GM13976 (cell line): ENCODE data around the gene CC2D1B.

Experiments
- DNase-seq: peaks from one replicate; pipeline ENCODE4 v3.0.0; 2012; ENCODE audit warnings: low spot score
- CTCF ChIP-seq: IDR thresholded peaks from 2 replicates; pipeline ENCODE4 v1.5.1; 2012; ENCODE audit warnings: borderline replicate concordance, mild to moderate bottlenecking; ENCODE audit not compliant: insufficient read depth; ENCODE audit errors: extremely low read depth, missing control alignments, control extremely low read depth
- in situ Hi-C: fragments of 300-500 bp; cut with MboI; formaldehyde crosslinking; loops from one replicate; pipeline ENCODE4 v1.12.0; 2022; ENCODE audit warnings: low sequenced_read_pairs, mixed read lengths, inconsistent platforms; ENCODE audit not compliant: unreplicated experiment

Gene CC2D1B

GRCh38 chr1:52323731-52324130 lies 42.3 kb downstream of the CC2D1B start:
- in situ Hi-C loops: no loop called here
- DNase-seq: no peak
- no peak for TF ChIP-seq CTCF

GRCh38 chr1:52321061-52321460 lies 44.9 kb downstream of the CC2D1B start:
- in situ Hi-C loops: no loop called here
- TF ChIP-seq CTCF: no peak
- no peak for DNase-seq

- no peak for TF ChIP-seq CTCF
- in situ Hi-C loops: no loop called here
- DNase-seq: no peak
Observed at GRCh38 chr1:52306227-52307006, 59.6 kb downstream of the CC2D1B start.

- DNase-seq: no peak
- TF ChIP-seq CTCF: no peak
- in situ Hi-C loops: no loop called here
Observed at GRCh38 chr1:52305417-52306226, 60.4 kb downstream of the CC2D1B start.
